DMS53 (cell line): ENCODE data around the gene RBM44.
"Not testable (repeated sequence)": the region's sequence is repeated elsewhere in the genome, so short reads cannot be mapped to it uniquely, and the experiment has no call there.

Source experiments
- DNase-seq: peaks from one replicate; lab custom pipeline; 2025; lab: John Stamatoyannopoulos, UW

The RBM44 gene

GRCh38 chr2:237774811-237775553, 23.6 kb upstream of the RBM44 start:
- DNase-seq = peak; percentile 95

GRCh38 chr2:237779521-237779920, 19.1 kb upstream of the RBM44 start:
- no peak for DNase-seq

GRCh38 chr2:237782181-237782580, 16.4 kb upstream of the RBM44 start:
- DNase-seq = no peak

- not testable (repeated sequence) for DNase-seq
Measured at GRCh38 chr2:237783678-237784077, 14.9 kb upstream of the RBM44 start.

GRCh38 chr2:237786936-237787335, 11.6 kb upstream of the RBM44 start:
- peak; percentile 22 for DNase-seq

GRCh38 chr2:237790353-237790752, 8.2 kb upstream of the RBM44 start:
- no peak for DNase-seq

GRCh38 chr2:237791977-237792727, 6.4 kb upstream of the RBM44 start:
- DNase-seq = no peak

- no peak for DNase-seq
Measured at GRCh38 chr2:237797253-237797652, 1.3 kb upstream of the RBM44 start.

- DNase-seq = no peak
Measured at GRCh38 chr2:237799060-237799428, 465 bp downstream of the RBM44 start.

- no peak for DNase-seq
Measured at GRCh38 chr2:237801466-237801865, 2.9 kb downstream of the RBM44 start.

GRCh38 chr2:237806334-237806733, 7.8 kb downstream of the RBM44 start:
- no peak for DNase-seq

- DNase-seq = no peak
Measured at GRCh38 chr2:237815637-237816036, 17.1 kb downstream of the RBM44 start.

- no peak for DNase-seq
Measured at GRCh38 chr2:237816531-237816930, 18.0 kb downstream of the RBM44 start.

GRCh38 chr2:237818066-237818473, 19.5 kb downstream of the RBM44 start:
- DNase-seq = no peak

GRCh38 chr2:237819231-237819630, 20.7 kb downstream of the RBM44 start:
- no peak for DNase-seq

GRCh38 chr2:237820421-237820820, 21.8 kb downstream of the RBM44 start:
- no peak for DNase-seq

- DNase-seq = no peak
Measured at GRCh38 chr2:237823544-237823943, 25.0 kb downstream of the RBM44 start.

- no peak for DNase-seq
Measured at GRCh38 chr2:237824085-237824484, 25.5 kb downstream of the RBM44 start.

- DNase-seq = no peak
Measured at GRCh38 chr2:237827421-237827987, 28.9 kb downstream of the RBM44 start.

- no peak for DNase-seq
Measured at GRCh38 chr2:237830522-237830921, 31.9 kb downstream of the RBM44 start.

- DNase-seq = no peak
Measured at GRCh38 chr2:237833546-237833945, 35.0 kb downstream of the RBM44 start.

GRCh38 chr2:237835372-237835771, 36.8 kb downstream of the RBM44 start:
- DNase-seq = no peak

GRCh38 chr2:237841051-237841450, 42.5 kb downstream of the RBM44 start:
- DNase-seq = no peak
